ENCODE results near the gene ATP6V1C2. TPM values are rescaled to one million over a fixed set of nuclear protein-coding genes. Genes with fewer than 3 reads are reported as not detected.
A peak's percentile ranks its signal among the peaks of the same experiment; 100 is the strongest.

The ATP6V1C2 gene, protein sequence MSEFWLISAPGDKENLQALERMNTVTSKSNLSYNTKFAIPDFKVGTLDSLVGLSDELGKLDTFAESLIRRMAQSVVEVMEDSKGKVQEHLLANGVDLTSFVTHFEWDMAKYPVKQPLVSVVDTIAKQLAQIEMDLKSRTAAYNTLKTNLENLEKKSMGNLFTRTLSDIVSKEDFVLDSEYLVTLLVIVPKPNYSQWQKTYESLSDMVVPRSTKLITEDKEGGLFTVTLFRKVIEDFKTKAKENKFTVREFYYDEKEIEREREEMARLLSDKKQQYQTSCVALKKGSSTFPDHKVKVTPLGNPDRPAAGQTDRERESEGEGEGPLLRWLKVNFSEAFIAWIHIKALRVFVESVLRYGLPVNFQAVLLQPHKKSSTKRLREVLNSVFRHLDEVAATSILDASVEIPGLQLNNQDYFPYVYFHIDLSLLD
- 0.26 and 0.90 TPM in 2 replicates for total RNA-seq

DNA sequence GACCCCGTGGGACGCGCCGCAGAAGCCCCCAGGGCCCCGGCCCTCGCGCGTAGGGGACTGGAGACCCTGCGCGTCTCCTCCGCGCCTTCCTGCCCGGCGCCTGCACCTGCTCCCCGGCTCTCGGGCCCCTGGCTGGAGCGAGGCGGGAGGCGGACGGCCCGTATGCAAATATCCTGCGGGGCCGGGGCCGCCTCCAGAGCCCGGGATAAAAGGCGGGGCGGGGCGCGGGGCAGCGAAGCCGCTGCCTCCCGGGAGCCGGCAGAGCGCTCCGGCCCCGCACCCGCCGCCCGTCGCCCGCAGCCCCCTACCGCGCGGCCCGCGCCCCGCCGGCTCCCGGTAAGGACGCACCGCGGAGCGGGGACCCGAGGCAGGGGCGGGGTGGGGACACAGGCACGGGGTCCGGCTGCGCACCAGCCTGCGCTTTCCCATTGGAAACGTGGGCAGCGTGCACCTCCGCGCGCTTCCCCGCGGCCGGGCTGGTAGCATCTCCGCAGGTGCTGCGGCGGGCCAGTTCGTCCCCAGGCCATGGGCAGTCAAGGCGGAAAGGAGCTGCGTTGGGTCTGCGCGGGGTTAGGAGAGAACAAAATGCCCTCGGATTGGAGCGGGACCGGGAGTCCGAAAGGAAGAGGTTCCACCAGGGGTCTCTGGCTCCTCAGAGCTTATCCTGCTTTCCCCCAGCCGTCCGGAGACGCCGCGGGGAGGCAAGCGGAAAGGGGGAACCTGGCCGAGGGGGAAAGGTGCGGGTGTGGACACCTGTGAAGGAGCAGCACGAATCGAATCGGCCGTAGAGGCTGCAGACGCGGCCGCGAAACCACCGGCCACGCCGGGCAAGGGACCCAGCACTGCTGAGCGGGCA, at the start of gene ATP6V1C2:
TSS of gene ATP6V1C2 (plus strand) at position 235 of the 856 bp plus-strand sequence. CDS start 1,220 bp downstream, outside the sequence.
- Histone ChIP-seq H3K4me3 (ENCODE audit: low read depth, low read length) (peak within 1 kb of the TSS; percentile 17), H3K27me3 (ENCODE audit: control insufficient read depth, insufficient read depth, low read length) (peaks cover 30% of the 10 kb centered on the region), H3K36me3 (ENCODE audit: control insufficient read depth, insufficient read depth, low read length) (no peaks in the 10 kb centered on the region)
- FAIRE-seq (no peak), DNase-seq (ENCODE audit: low read depth) (no peak)
- TF ChIP-seq, protein P1, sequence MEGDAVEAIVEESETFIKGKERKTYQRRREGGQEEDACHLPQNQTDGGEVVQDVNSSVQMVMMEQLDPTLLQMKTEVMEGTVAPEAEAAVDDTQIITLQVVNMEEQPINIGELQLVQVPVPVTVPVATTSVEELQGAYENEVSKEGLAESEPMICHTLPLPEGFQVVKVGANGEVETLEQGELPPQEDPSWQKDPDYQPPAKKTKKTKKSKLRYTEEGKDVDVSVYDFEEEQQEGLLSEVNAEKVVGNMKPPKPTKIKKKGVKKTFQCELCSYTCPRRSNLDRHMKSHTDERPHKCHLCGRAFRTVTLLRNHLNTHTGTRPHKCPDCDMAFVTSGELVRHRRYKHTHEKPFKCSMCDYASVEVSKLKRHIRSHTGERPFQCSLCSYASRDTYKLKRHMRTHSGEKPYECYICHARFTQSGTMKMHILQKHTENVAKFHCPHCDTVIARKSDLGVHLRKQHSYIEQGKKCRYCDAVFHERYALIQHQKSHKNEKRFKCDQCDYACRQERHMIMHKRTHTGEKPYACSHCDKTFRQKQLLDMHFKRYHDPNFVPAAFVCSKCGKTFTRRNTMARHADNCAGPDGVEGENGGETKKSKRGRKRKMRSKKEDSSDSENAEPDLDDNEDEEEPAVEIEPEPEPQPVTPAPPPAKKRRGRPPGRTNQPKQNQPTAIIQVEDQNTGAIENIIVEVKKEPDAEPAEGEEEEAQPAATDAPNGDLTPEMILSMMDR (IDR thresholded peaks at IDR 0.05; ENCODE audit: insufficient read depth, low read length, severe bottlenecking), result no peak

DNA sequence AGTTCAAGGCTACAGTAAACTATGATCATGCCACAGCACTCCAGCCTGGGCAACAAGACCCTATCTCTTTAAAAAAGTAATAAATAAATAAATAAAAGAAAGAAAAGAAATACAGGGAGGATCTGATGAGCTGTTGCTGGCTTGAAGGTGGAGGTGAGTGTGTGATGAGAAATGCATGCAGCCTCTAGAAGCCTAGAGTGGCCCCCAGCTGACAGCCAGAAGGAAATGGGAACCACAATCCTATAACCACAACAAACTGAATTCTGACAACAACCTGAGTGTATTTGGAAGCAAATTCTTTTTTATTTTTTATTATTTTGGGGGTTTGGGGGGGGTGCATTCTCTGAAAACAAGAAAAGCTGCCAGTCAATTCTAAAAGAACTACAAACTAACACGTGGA, 46.3 kb upstream of the ATP6V1C2 start:
- no peaks in the 10 kb centered on the region for H3K27me3 ChIP-seq (ENCODE audit: control insufficient read depth, insufficient read depth, low read length)
- no peak overlapping the region for H3K4me3 ChIP-seq (ENCODE audit: low read depth, low read length)
- peaks cover 2% of the 10 kb centered on the region for H3K36me3 ChIP-seq (ENCODE audit: control insufficient read depth, insufficient read depth, low read length)
- DNase-seq (ENCODE audit: low read depth) (no peak), FAIRE-seq (no peak)
- TF ChIP-seq, protein P1 (IDR thresholded peaks at IDR 0.05; ENCODE audit: insufficient read depth, low read length, severe bottlenecking), result no peak

DNA sequence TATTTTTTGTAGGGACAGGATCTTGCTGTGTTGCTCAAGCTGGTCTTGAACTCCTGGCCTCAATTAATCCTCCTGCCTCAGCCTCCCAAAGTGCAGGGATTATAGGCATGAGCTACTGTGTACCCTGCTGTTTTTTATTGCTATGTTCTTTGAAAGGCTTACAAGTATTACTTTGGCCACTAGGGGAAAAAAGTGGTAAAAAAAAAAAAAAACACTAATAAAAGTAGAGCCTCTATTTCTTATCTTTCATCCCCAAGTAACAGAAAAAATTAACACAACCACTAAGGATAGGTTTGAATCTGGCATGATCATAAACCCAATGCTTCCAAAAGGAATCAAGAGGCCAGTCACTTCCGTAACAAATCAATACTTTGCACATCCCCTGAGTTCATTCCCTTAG, 43.2 kb upstream of the ATP6V1C2 start:
- FAIRE-seq (no peak), DNase-seq (ENCODE audit: low read depth) (no peak)
- Histone ChIP-seq H3K36me3 (ENCODE audit: control insufficient read depth, insufficient read depth, low read length) (peaks cover 2% of the 10 kb centered on the region), H3K4me3 (ENCODE audit: low read depth, low read length) (no peak overlapping the region), H3K27me3 (ENCODE audit: control insufficient read depth, insufficient read depth, low read length) (no peaks in the 10 kb centered on the region)
- TF ChIP-seq, protein P1 (IDR thresholded peaks at IDR 0.05; ENCODE audit: insufficient read depth, low read length, severe bottlenecking), result peak; percentile 24

DNA sequence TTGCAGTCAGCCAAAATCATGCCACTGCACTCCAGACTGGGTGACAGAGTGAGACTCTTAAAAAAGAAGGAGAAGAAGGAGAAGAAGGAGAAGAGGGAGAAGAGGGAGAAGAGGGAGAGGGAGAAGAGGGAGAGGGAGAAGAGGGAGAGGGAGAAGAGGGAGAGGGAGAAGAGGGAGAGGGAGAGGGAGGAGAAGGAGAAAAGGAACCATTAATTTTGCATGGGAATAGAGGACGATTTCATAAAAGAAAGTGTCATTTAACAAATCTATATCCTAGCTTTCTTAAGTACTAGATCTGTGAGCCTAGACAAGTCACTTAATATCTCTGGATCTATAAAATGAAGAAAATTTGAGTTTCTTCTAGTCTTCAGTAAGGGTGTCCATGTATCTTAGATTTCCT, 41.2 kb upstream of the ATP6V1C2 start:
- DNase-seq (ENCODE audit: low read depth) (no peak), FAIRE-seq (no peak)
- Histone ChIP-seq H3K36me3 (ENCODE audit: control insufficient read depth, insufficient read depth, low read length) (peaks cover 3% of the 10 kb centered on the region), H3K27me3 (ENCODE audit: control insufficient read depth, insufficient read depth, low read length) (no peaks in the 10 kb centered on the region), H3K4me3 (ENCODE audit: low read depth, low read length) (no peak overlapping the region)
- TF ChIP-seq, protein P1 (IDR thresholded peaks at IDR 0.05; ENCODE audit: insufficient read depth, low read length, severe bottlenecking), result no peak

DNA sequence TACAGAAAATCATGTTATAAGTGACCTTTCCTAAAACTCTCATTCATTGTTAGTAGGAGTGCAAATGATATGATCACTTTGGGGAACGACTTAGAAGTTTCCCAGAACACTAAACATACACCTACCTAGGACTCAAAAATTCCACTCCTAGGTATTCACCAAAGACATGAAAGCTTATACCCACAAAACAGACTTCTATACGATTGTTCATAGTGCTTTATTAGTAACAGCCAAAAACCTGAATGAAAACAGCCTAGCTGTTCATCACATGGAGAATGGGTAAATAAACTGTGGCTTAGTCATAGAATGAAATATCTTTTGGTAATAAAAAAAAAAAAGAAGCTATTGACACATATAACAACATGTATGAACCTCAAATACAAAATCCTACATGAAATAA, 40.5 kb upstream of the ATP6V1C2 start:
- Histone ChIP-seq H3K36me3 (ENCODE audit: control insufficient read depth, insufficient read depth, low read length) (peaks cover 3% of the 10 kb centered on the region), H3K27me3 (ENCODE audit: control insufficient read depth, insufficient read depth, low read length) (no peaks in the 10 kb centered on the region), H3K4me3 (ENCODE audit: low read depth, low read length) (no peak overlapping the region)
- FAIRE-seq (no peak), DNase-seq (ENCODE audit: low read depth) (peak; percentile 40)
- TF ChIP-seq, protein P1 (IDR thresholded peaks at IDR 0.05; ENCODE audit: insufficient read depth, low read length, severe bottlenecking), result no peak

Data from bronchial epithelial cell (primary cell).